Activated CD8-positive, alpha-beta memory T cell treated with anti-CD3 and anti-CD28 coated beads for 4 hours (primary cell): ENCODE measurements around the gene IFI6.
"Not testable (repeated sequence)": the region's sequence is repeated elsewhere in the genome, so short reads cannot be mapped to it uniquely, and the experiment has no call there.

Source experiments
- DNase-seq, 2 donors: peaks; one replicate each; pipeline ENCODE4 v3.0.0-alpha.2; 2020; ENCODE audit warnings: low read depth in 2 of 2

IFI6 gene, protein sequence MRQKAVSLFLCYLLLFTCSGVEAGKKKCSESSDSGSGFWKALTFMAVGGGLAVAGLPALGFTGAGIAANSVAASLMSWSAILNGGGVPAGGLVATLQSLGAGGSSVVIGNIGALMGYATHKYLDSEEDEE

GRCh38 chr1:27671964-27672749, at the start of gene IFI6:
IFI6 (minus strand) TSS chr1:27672192; CDS start chr1:27669314, 2,878 bp downstream.
- peak; percentile 44 to 72 for DNase-seq

- DNase-seq: no peak
Observed at GRCh38 chr1:27719286-27720251, 47.6 kb upstream of the IFI6 start.

DNA sequence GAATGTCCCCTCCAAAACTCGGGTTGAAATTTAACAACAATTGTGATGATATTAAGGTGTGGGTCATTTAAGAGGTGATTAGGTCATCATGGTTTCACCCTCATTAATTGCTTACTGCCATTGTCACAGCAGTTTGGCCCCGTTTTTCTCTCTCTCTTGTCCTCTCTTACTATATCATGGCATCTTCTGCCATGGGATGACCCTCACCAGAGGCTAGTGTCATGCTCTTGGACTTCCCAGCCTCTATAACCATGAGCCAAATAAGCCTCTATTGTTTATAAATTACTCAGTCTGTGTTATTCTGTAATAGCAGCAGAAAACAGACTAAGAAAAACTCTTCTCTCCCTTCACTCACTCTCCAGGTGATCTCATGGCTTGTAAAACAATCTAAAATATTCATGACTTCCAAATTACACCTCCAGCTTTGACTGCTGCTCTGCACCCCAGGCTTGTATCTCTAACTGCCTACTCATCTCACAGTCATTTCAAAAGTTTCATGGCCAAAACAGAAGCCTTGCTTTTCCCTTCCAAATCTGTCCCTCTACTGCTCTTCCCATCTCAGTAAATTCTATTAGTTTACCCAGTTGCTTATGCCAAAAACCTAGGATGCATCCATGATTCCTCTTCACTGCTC, 44.4 kb upstream of the IFI6 start:
- DNase-seq: no peak

DNA sequence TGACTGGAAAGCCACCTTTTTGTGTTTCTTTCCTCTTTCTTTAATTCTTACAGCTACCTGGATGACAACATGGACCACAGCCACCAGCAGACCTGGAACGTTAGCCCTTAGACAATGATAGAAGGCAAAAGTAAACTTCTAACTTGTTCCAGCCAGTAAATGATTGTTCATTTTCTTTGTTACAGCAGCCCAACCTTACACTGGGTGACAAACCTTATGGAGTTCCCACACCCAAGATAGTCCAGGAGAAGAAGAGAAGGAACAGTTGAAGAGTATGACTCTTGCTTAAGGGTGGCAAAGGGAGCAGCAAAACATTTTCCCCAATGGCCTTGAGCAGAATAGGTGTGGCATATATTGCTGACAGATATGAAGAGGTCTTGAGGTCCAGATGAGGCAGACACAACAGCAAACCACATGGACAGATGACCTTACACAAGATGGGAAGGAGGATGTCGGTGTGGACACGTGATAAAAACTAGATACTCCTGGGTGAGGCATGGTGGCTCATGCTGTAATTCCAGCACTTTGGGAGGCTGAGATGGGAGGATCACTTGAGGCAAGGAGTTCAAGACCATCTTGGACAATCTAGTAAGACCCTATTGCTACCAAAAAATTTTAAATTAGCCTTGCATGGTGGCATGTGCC, 42.0 kb upstream of the IFI6 start:
- no peak for DNase-seq

DNA sequence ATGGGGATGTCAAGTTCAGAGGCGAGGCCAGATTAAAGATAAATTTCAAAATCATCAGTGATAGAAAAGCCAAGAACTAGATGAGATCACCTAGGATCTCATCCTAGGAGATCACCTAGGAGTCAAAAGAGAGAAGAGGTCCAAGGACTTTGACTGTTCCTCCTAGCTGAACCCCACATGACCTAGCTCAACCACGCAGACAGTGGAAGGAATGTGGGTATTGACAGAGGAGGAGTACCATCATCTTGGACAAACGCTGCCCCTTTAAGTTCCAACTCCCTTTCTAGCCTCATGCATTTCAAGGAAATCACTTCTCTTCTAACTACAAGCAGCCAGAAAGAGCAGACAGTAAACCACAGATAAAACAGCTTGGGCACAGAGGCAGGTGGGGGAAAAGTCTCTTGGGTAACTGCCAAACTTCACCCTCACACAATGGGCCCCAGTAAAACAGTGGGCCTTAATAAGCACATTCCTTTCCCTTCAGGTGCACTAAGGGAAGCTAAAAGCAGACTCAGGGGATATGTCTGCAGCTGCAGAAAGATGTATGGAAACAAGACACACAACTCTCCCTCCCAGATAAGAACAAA, 41.2 kb upstream of the IFI6 start:
- no peak for DNase-seq

- no peak for DNase-seq
Observed at GRCh38 chr1:27710574-27710973, 38.6 kb upstream of the IFI6 start.

GRCh38 chr1:27705545-27705944, 33.6 kb upstream of the IFI6 start:
- DNase-seq: no peak

DNA sequence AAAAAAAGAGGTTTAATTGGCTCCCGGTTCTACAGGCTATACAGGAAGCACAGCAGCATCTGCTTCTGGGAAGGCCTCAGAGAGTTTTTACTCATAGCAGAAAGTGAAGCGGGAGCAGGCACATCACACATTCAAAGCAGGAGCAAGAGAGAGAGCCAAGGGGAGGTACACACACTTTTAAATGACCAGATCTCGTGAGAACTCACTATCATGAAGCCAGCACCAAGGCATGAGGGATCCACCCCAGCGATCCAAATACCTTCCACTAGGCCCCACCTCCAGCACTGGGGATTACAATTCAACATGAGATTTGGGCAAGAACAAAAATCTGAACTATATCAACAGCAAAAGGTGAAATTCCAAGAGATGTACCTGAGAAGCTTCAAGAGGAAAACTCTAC, 33.0 kb upstream of the IFI6 start:
- DNase-seq: no peak

GRCh38 chr1:27696835-27697234, 24.8 kb upstream of the IFI6 start:
- not testable (repeated sequence) for DNase-seq

DNA sequence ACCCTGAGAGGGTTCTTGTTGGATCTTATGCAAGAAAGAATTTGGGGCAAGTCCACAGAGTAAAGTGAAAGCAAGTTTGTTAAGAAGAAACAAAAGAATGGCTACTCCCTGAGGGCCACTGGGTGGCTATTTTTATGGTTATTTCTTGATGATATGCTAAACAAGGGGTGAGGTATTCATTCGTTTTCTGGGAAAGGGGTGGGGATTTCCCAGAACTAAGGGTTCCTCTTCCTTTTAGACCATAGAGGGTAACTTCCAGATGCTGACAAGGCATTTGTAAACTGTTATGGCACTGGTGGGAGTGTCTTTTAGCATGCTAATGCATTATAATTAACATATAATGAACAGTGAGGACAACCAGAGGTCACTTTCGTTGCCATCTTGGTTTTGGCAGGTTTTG, 18.2 kb upstream of the IFI6 start:
- no peak for DNase-seq

DNA sequence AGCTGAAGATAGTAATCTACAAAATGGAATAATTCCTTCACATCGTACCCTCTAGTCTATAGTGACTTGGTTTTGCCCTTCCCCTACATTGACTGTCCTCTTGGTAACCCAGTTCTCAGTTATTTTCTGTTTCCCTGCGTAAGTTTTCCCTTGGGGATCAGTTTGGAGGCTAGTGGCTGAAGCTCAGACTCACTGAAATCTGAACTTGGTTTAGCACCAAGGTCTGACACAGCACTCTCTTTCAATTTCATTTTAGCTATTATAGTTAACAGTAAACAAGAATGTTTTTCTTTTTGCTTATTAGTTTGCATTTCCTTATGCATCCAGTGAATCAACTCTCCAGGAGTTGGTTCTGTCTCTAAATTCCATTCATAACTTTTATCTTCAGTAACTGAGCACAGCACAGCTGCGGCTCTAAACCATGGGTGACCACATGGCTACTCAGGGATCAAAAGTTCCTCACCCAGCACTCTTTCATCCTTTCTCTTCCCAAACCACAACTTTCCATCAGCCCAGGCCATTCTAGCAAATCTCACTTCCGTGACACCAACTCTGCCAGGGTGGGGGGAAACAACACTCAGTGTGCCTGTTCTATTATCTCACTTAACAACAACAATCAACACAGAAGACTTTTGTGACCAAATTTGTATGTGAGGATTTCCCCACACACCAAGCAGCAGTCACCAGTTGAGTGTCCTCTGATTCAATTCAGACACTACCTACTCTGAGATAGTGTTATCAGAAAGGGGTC, 17.6 kb upstream of the IFI6 start:
- no peak for DNase-seq

DNA sequence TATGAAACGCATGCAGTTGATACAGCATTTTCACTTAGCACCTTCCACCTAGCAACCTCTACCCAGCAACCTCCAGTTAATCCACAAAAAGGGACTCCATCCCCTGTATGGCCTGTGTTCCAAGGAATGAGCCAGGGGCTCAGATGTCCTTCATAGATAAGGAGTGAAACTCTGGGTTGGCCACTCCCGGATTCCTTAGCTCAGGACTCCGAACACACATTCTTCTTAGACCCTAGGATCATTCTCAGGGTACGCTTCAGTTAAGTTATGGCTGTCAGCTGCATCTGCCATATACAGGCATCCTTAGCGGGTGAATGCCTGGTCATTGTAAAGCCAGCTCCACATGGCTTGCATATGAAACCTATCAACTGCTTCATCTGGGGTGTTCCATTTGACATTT, 15.9 kb upstream of the IFI6 start:
- DNase-seq: no peak

GRCh38 chr1:27686223-27686990, 14.4 kb upstream of the IFI6 start:
- DNase-seq: no peak

DNA sequence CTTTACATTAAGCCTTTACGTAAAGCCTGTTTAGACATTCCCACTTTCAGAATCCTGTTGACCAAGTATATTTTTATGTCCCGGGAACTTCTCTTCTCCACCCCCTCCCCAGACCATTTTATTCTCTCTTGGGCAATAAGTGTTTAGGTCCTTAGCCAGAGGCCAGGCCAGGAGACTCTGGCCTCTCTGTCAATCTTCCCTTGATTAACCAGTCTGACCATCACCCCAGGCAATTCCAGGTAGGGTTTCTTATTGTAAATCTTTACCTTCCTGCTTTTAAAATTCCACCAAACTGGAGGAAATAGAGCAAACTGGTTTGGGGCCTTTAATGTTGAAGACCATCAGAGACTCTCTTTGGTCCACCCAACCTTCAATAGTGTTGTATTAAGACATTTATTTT, 12.2 kb upstream of the IFI6 start:
- no peak for DNase-seq

DNA sequence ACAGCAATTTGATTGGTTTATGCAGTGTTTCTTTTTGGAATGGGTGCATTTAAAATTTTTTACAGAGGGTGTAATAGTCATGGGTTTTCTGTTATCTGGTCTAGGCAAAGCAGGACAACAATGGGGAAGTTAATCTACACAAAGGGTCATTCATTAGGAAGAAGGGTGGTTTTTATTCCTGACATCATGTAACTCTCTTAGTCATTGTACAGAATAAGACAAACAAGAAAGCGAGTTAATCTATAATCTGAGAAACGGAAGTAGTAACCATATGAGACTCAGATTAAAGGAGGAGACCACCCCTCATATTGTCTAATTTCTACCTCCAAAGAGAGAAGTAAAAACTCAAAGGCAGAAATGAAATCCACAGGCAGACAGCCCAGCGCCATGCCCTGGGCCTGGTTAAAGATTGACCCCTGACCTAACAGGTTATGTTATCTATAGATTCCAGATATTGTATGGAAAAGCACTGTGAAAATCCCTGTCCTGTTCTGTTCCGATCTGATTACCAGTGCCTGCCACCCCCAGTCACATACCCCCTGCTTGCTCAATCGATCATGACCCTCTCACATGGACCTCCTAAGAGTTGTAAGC, 10.5 kb upstream of the IFI6 start:
- DNase-seq: no peak

GRCh38 chr1:27681580-27681979, 9.6 kb upstream of the IFI6 start:
- not testable (repeated sequence) for DNase-seq

GRCh38 chr1:27680225-27680791, 8.3 kb upstream of the IFI6 start:
- not testable (repeated sequence) for DNase-seq

DNA sequence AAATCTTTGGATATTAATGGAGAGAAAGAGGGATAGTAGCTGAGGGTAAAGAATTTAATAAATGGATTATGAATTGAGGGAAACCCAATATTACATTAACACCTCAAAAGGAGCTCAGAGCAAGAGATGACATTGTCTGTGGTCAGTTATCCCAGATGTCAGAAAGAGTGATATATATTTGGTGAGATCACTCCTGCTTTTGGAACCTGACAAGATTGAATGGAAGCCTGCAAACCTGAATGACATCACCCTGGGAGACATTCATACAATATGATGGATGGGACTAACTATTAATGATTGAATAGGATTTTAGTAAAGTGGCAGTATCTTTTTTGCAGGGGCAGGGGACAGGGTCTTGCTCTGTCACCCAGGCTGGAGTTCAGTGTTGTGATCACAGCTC, 6.8 kb upstream of the IFI6 start:
- no peak for DNase-seq

GRCh38 chr1:27676410-27676809, 4.4 kb upstream of the IFI6 start:
- no peak for DNase-seq
